IMR-90 (cell line): ENCODE data around the gene RGSL1. TPM values are rescaled to one million over a fixed set of nuclear protein-coding genes. Genes with fewer than 3 reads are reported as not detected.

Experiments
- ATAC-seq: fragments of 200-7000 bp; cut with Tn5 transposase; 2 replicates; pipeline ENCODE4 v1.9.1; 2020; ENCODE audit warnings: low read depth, mild to moderate bottlenecking, moderate library complexity
- BruUV-seq: library from RNA; stranded (reverse); fragments of 400-500 nt; replicated peaks from 2 replicates; lab custom pipeline; 2021; lab: Mats Ljungman, UMichigan
- CTCF ChIA-PET: fragments of 300-600 bp; formaldehyde crosslinking; extraction: SDS; loops from one replicate; lab custom pipeline; 2021; ENCODE audit warnings: antibody characterized with exemption; lab: Yijun Ruan, JAX
- POLR2A ChIA-PET: fragments of 300-600 bp; sonication (Branson Sonifier 250); formaldehyde crosslinking; loops from one replicate; lab custom pipeline; 2022; ENCODE audit warnings: antibody characterized with exemption; ENCODE audit not compliant: unreplicated experiment; lab: Charles Lee
- DNase-seq: peaks from one replicate; pipeline ENCODE4 v3.0.0; 2013
- H2AFZ ChIP-seq: replicated peaks from 2 replicates; pipeline ENCODE3; 2013; ENCODE audit warnings: low read length, mild to moderate bottlenecking; ENCODE audit not compliant: poor library complexity
- H2AK5ac ChIP-seq: 2 replicates; pipeline ENCODE4 v1.6.1; 2013; ENCODE audit warnings: low read depth, low read length, inconsistent platforms
- H2AK9ac ChIP-seq: replicated peaks from 2 replicates; pipeline ENCODE3; 2013; ENCODE audit warnings: mild to moderate bottlenecking, low read depth, low read length, moderate library complexity; ENCODE audit not compliant: poor library complexity
- H2BK120ac ChIP-seq: 2 replicates; pipeline ENCODE4 v1.6.1; 2013; ENCODE audit warnings: low read depth, low read length, inconsistent platforms
- H2BK15ac ChIP-seq: 3 replicates; pipeline ENCODE4 v1.6.1; 2013; ENCODE audit warnings: low read depth, low read length, inconsistent platforms
- H2BK20ac ChIP-seq: 2 replicates; pipeline ENCODE4 v1.6.1; 2013; ENCODE audit warnings: low read depth, mild to moderate bottlenecking, inconsistent platforms, low read length, moderate library complexity
- H2BK5ac ChIP-seq: 2 replicates; pipeline ENCODE4 v1.6.1; 2013; ENCODE audit warnings: mild to moderate bottlenecking, low read depth, low read length, inconsistent platforms; ENCODE audit not compliant: poor library complexity, severe bottlenecking
- H3K14ac ChIP-seq: replicated peaks from 2 replicates; pipeline ENCODE4 v1.6.1; 2013; ENCODE audit warnings: low read depth, low read length, inconsistent platforms
- H3K18ac ChIP-seq: 2 replicates; pipeline ENCODE4 v1.6.1; 2013; ENCODE audit warnings: low read depth, low read length, control low read depth
- H3K23ac ChIP-seq: 2 replicates; pipeline ENCODE4 v1.6.1; 2013; ENCODE audit warnings: low read depth, low read length, inconsistent platforms
- H3K27ac ChIP-seq: 2 replicates; pipeline ENCODE4 v1.5.1; 2013; ENCODE audit warnings: mild to moderate bottlenecking, control low read depth, low read length; ENCODE audit not compliant: insufficient read depth
- H3K27me3 ChIP-seq: 2 replicates; pipeline ENCODE4 v1.6.1; 2013; ENCODE audit warnings: low read length; ENCODE audit not compliant: control insufficient read depth, insufficient read depth
- H3K36me3 ChIP-seq: 2 replicates; pipeline ENCODE4 v1.6.1; 2013; ENCODE audit warnings: low read length, mixed read lengths; ENCODE audit not compliant: control insufficient read depth, insufficient read depth
- H3K4ac ChIP-seq: 2 replicates; pipeline ENCODE4 v1.6.1; 2013; ENCODE audit warnings: low read depth, low read length, inconsistent platforms
- H3K4me1 ChIP-seq: 2 replicates; pipeline ENCODE4 v1.6.1; 2013; ENCODE audit warnings: low read length, mixed read lengths; ENCODE audit not compliant: control insufficient read depth, insufficient read depth
- H3K4me2 ChIP-seq: 2 replicates; pipeline ENCODE4 v1.6.1; 2013; ENCODE audit warnings: low read depth, mild to moderate bottlenecking, control low read depth, low read length, moderate library complexity
- H3K4me3 ChIP-seq: 2 replicates; pipeline ENCODE4 v1.5.1; 2013; ENCODE audit warnings: low read depth, mild to moderate bottlenecking, control low read depth, low read length, moderate library complexity; ENCODE audit not compliant: insufficient read depth
- H3K56ac ChIP-seq: 2 replicates; pipeline ENCODE4 v1.6.1; 2013; ENCODE audit warnings: low read length, inconsistent platforms; ENCODE audit not compliant: insufficient read depth; ENCODE audit errors: extremely low read depth
- H3K79me1 ChIP-seq, 2 experiments: 2 replicates each; pipeline ENCODE4 v1.6.1; 2013; ENCODE audit warnings: low read length in 2 of 2, inconsistent platforms in 1 of 2, low read depth in 1 of 2
- H3K9ac ChIP-seq: 2 replicates; pipeline ENCODE4 v1.6.1; 2013; ENCODE audit warnings: low read depth, low read length, control low read depth
- H3K9me1 ChIP-seq: 2 replicates; pipeline ENCODE4 v1.6.1; 2013; ENCODE audit warnings: low read length, inconsistent platforms; ENCODE audit not compliant: insufficient read depth
- H3K9me3 ChIP-seq: 2 replicates; pipeline ENCODE4 v1.6.1; 2013; ENCODE audit warnings: low read length; ENCODE audit not compliant: control insufficient read depth, insufficient read depth
- H4K20me1 ChIP-seq: 2 replicates; pipeline ENCODE4 v1.6.1; 2013; ENCODE audit warnings: low read length, inconsistent platforms; ENCODE audit not compliant: insufficient read depth
- H4K5ac ChIP-seq: 2 replicates; pipeline ENCODE4 v1.6.1; 2013; ENCODE audit warnings: mild to moderate bottlenecking, low read depth, low read length, control low read depth
- H4K8ac ChIP-seq, 2 experiments: 2 replicates each; pipeline ENCODE4 v1.6.1; 2013; ENCODE audit warnings: low read depth in 2 of 2, low read length in 2 of 2, control low read depth in 1 of 2, inconsistent platforms in 1 of 2
- H4K91ac ChIP-seq: 2 replicates; pipeline ENCODE4 v1.6.1; 2013; ENCODE audit warnings: low read depth, low read length, inconsistent platforms; ENCODE audit not compliant: insufficient read depth
- BHLHE40 ChIP-seq: fragments of 150-350 bp; IDR thresholded peaks from 2 replicates; pipeline ENCODE4 v1.6.1; 2016; ENCODE audit warnings: mild to moderate bottlenecking, low read depth, low read length
- CEBPB ChIP-seq: IDR thresholded peaks from 2 replicates; pipeline ENCODE4 v1.6.1; 2012; ENCODE audit warnings: low read depth, low read length, improper control_type of control experiment
- CHD1 ChIP-seq: IDR thresholded peaks from 2 replicates; pipeline ENCODE4 v1.6.1; 2012; ENCODE audit warnings: low read depth, low read length, improper control_type of control experiment
- CTCF ChIP-seq: conservative IDR thresholded peaks from 2 replicates; pipeline ENCODE4 v1.5.1; 2012; ENCODE audit warnings: mild to moderate bottlenecking, low read depth, low read length, improper control_type of control experiment
- ELK1 ChIP-seq: fragments of 150-350 bp; IDR thresholded peaks from 2 replicates; pipeline ENCODE4 v1.6.1; 2016; ENCODE audit warnings: low read depth, mild to moderate bottlenecking, low read length, moderate library complexity, borderline replicate concordance
- FOS ChIP-seq: fragments of 150-350 bp; IDR thresholded peaks from 2 replicates; pipeline ENCODE4 v1.6.1; 2016; ENCODE audit warnings: low read depth, low read length
- MAFK ChIP-seq: IDR thresholded peaks from 2 replicates; pipeline ENCODE4 v1.6.1; 2012; ENCODE audit warnings: low read depth, low read length, improper control_type of control experiment
- MAZ ChIP-seq: IDR thresholded peaks from 2 replicates; pipeline ENCODE4 v1.6.1; 2012; ENCODE audit warnings: low read depth, mild to moderate bottlenecking, low read length, improper control_type of control experiment, moderate library complexity, borderline replicate concordance
- MXI1 ChIP-seq: IDR thresholded peaks from 2 replicates; pipeline ENCODE4 v1.6.1; 2012; ENCODE audit warnings: low read depth, mild to moderate bottlenecking, low read length, moderate library complexity, borderline replicate concordance
- NFE2L2 ChIP-seq: fragments of 150-350 bp; IDR thresholded peaks from 2 replicates; pipeline ENCODE4 v1.6.1; 2016; ENCODE audit warnings: low read depth, mild to moderate bottlenecking, low read length
- POLR2A ChIP-seq: IDR thresholded peaks from 2 replicates; pipeline ENCODE4 v1.6.1; 2012; ENCODE audit warnings: mild to moderate bottlenecking, low read depth, low read length
- RAD21 ChIP-seq: IDR thresholded peaks from 2 replicates; pipeline ENCODE4 v1.6.1; 2012; ENCODE audit warnings: low read length, improper control_type of control experiment
- RCOR1 ChIP-seq: IDR thresholded peaks from 2 replicates; pipeline ENCODE4 v1.6.1; 2012; ENCODE audit warnings: mild to moderate bottlenecking, low read length, improper control_type of control experiment; ENCODE audit not compliant: insufficient replicate concordance
- RFX5 ChIP-seq: IDR thresholded peaks from 2 replicates; pipeline ENCODE4 v1.8.0; 2012; ENCODE audit warnings: low read depth, mild to moderate bottlenecking, low read length, moderate library complexity
- SMC3 ChIP-seq: fragments of 150-350 bp; IDR thresholded peaks from 2 replicates; pipeline ENCODE4 v1.6.1; 2016; ENCODE audit warnings: low read depth, mild to moderate bottlenecking, antibody characterized with exemption, low read length, moderate library complexity
- USF2 ChIP-seq: fragments of 150-350 bp; IDR thresholded peaks from 2 replicates; pipeline ENCODE4 v1.6.1; 2017; ENCODE audit warnings: mild to moderate bottlenecking, antibody characterized with exemption, low read length, low read depth
- WGBS, 2 experiments: methylation state at CpG; one replicate each; pipeline versions ENCODE4 v1.1.5 to v1.1.7; 2013; ENCODE audit warnings: missing lambda C conversion rate in 2 of 2; ENCODE audit not compliant: insufficient read length in 1 of 2; ENCODE audit errors: extremely low coverage in 2 of 2; 5-methylcytosine and 5-hydroxymethylcytosine counted together
- dilution Hi-C: fragments of 300-500 bp; cut with HindIII; formaldehyde crosslinking; loops from one replicate; pipeline ENCODE4 v1.14.3; 2018; ENCODE audit warnings: low sequenced_read_pairs; ENCODE audit not compliant: unreplicated experiment
- in situ Hi-C: fragments of 300-500 bp; cut with MboI; formaldehyde crosslinking; loops from 3 replicates; pipeline ENCODE4 v1.14.3; 2019; ENCODE audit warnings: low sequenced_read_pairs, inconsistent platforms, mixed read lengths
- intact Hi-C: fragments of 100-400 bp; cut with micrococcal nuclease; formaldehyde crosslinking; loops from 2 replicates; pipeline ENCODE4 v1.10.0; 2022
- polyA plus RNA-seq, 3 experiments: library from polyadenylated mRNA; depleted of rRNA; stranded (reverse); fragments of >200 nt; gene quantifications; 2 replicates each; pipeline ENCODE4 v1.2.3, GENCODE V29; 2012; ENCODE audit warnings: low replicate concordance in 1 of 3
- total RNA-seq: library from RNA; depleted of rRNA; stranded (reverse); fragments of >200 nt; gene quantifications from 2 replicates; pipeline ENCODE4 v1.2.3, GENCODE V29; 2012

The RGSL1 gene
- total and polyA plus RNA-seq, 2 of the 4 experiments (the other 2 are of a cell fraction), result not detected

GRCh38 chr1:182574156-182574555 is 124.2 kb downstream of the RGSL1 start:
- in situ Hi-C loops (no loop called here), intact Hi-C loops (no loop called here), dilution Hi-C loops (no loop called here)
- Histone ChIP-seq H3K14ac (no peak overlapping the region), H4K8ac (no peak overlapping the region), H4K20me1 (no peaks in the 10 kb centered on the region), H2AK9ac (no peak overlapping the region), H3K27me3 (no peaks in the 10 kb centered on the region), H2BK20ac (no peak overlapping the region), H3K9me3 (no peaks in the 10 kb centered on the region), H3K9me1 (no peaks in the 10 kb centered on the region), H2AK5ac (no peak overlapping the region), H3K4me3 (no peak overlapping the region), H3K79me1 (no peaks in the 10 kb centered on the region), H4K91ac (no peak overlapping the region), H2BK120ac (no peak overlapping the region), H3K36me3 (peaks cover 5% of the 10 kb centered on the region; the same call in 1 of the 2 replicates), H4K5ac (no peak overlapping the region), H3K4me1 (0 out of 2 replicates have a peak, but pooled peaks cover 1% of the 10 kb centered on the region), H3K9ac (no peak overlapping the region), H3K4ac (no peak overlapping the region), H3K4me2 (no peak overlapping the region), H2BK5ac (no peak overlapping the region), H2BK15ac (no peak overlapping the region), H3K27ac (no peak overlapping the region), H3K56ac (no peak overlapping the region), H2AFZ (no peak overlapping the region), H3K18ac (no peak overlapping the region), H3K23ac (no peak overlapping the region)
- no CpG with 5 or more reads among the region's 4 CpGs for WGBS, 2 experiments
- ChIA-PET POLR2A (no interaction called here), CTCF (no interaction called here)
- BruUV-seq, result TSS peak; percentile 80
- DNase-seq, result no peak
- TF ChIP-seq RFX5 (no peak), RCOR1 (no peak), USF2 (no peak), CHD1 (no peak), CTCF (no peak), MXI1 (no peak), CEBPB (no peak), MAZ (no peak), NFE2L2 (no peak), BHLHE40 (no peak), RAD21 (no peak), POLR2A (no peak), ELK1 (no peak), MAFK (no peak), FOS (no peak), SMC3 (no peak)
- ATAC-seq, result no peak
